Measurements from ENCODE around the gene CDH2. TPM values are rescaled to one million over a fixed set of nuclear protein-coding genes. Genes with fewer than 3 reads are reported as not detected.

Gene CDH2
- total RNA-seq, 1 experiment from 2014 or later = 34.0 TPM

- Histone ChIP-seq H3K4me1 (ENCODE audit: insufficient read depth, low read length) (peaks cover 44% of the 10 kb centered on the region), H3K79me2 (ENCODE audit: low read length) (peaks cover 24% of the 10 kb centered on the region; the same call in 1 of the 2 replicates), H3K4me3 (ENCODE audit: low read length) (no peak overlapping the region), H3K9me3 (ENCODE audit: low read length) (no peaks in the 10 kb centered on the region), H3K4me2 (ENCODE audit: low read length) (peak overlapping the region; percentile 23; the same call in 1 of the 2 replicates), H3F3A (ENCODE audit: low read length, unreplicated experiment) (no peaks in the 10 kb centered on the region), H3K27ac (ENCODE audit: low read length) (no peak overlapping the region), H3K9me2 (replicated peaks; ENCODE audit: low read length) (no peaks in the 10 kb centered on the region), H2AFZ (ENCODE audit: low read length) (no peak overlapping the region), H3K9ac (ENCODE audit: low read length) (no peak overlapping the region), H3K27me3 (ENCODE audit: low read length) (no peaks in the 10 kb centered on the region), H4K20me1 (ENCODE audit: low read length) (no peaks in the 10 kb centered on the region), H3K36me3 (ENCODE audit: low read depth, low read length) (no peaks in the 10 kb centered on the region)
- ChIA-PET POLR2A (ENCODE audit: unreplicated experiment) (interaction anchor here (0.7 kb wide), 1 partner anchor 14 kb away, joined by 4 read pairs; no protein-coding TSS in a partner anchor), CTCF (no interaction called here)
- BruUV-seq (replicated peaks) = no TSS peak
- ATAC-seq = no peak
- TF ChIP-seq CTCF (conservative IDR thresholded peaks at IDR 0.05; ENCODE audit: low read depth, low read length) = no peak
- DNase-seq = no peak
- intact Hi-C loops (cut with micrococcal nuclease) = loop anchor here (10.0 kb wide), 1 partner anchor 298 kb away; no protein-coding TSS in a partner anchor
Observed at GRCh38 chr18:28127228-28127627, 49.7 kb downstream of the CDH2 start.

GRCh38 chr18:28126768-28127167, 50.2 kb downstream of the CDH2 start:
- Histone ChIP-seq H3F3A (ENCODE audit: low read length, unreplicated experiment) (no peaks in the 10 kb centered on the region), H3K9ac (ENCODE audit: low read length) (no peak overlapping the region), H3K4me3 (ENCODE audit: low read length) (no peak overlapping the region), H3K4me1 (ENCODE audit: insufficient read depth, low read length) (peaks cover 44% of the 10 kb centered on the region), H3K9me2 (replicated peaks; ENCODE audit: low read length) (no peaks in the 10 kb centered on the region), H3K36me3 (ENCODE audit: low read depth, low read length) (no peaks in the 10 kb centered on the region), H2AFZ (ENCODE audit: low read length) (no peak overlapping the region), H4K20me1 (ENCODE audit: low read length) (no peaks in the 10 kb centered on the region), H3K79me2 (ENCODE audit: low read length) (peaks cover 28% of the 10 kb centered on the region; the same call in 1 of the 2 replicates), H3K4me2 (ENCODE audit: low read length) (no peak overlapping the region), H3K9me3 (ENCODE audit: low read length) (no peaks in the 10 kb centered on the region), H3K27ac (ENCODE audit: low read length) (no peak overlapping the region), H3K27me3 (ENCODE audit: low read length) (no peaks in the 10 kb centered on the region)
- BruUV-seq (replicated peaks) = no TSS peak
- intact Hi-C loops (cut with micrococcal nuclease) = loop anchor here (10.0 kb wide), 1 partner anchor 298 kb away; no protein-coding TSS in a partner anchor
- ChIA-PET CTCF (no interaction called here), POLR2A (ENCODE audit: unreplicated experiment) (no interaction called here)
- TF ChIP-seq EZH2phosphoT487 (IDR thresholded peaks at IDR 0.05; ENCODE audit: borderline replicate concordance, low read length) (no peak), EZH2 (IDR thresholded peaks at IDR 0.05; ENCODE audit: low read length, unreplicated experiment) (no peak), CTCF (conservative IDR thresholded peaks at IDR 0.05; ENCODE audit: low read depth, low read length) (no peak)
- no peak for DNase-seq
- no peak for ATAC-seq

GRCh38 chr18:28125051-28125450, 51.9 kb downstream of the CDH2 start:
- H3K4me1 ChIP-seq (ENCODE audit: insufficient read depth, low read length) = peaks cover 44% of the 10 kb centered on the region

More at GRCh38 chr18:28125051-28125450, 51.9 kb downstream of the CDH2 start:
- BruUV-seq (replicated peaks) = no TSS peak
- no peaks in the 10 kb centered on the region for H4K20me1 ChIP-seq (ENCODE audit: low read length)
- DNase-seq (peak; percentile 71), ATAC-seq (peak; percentile 48; the same call in 1 of the 2 replicates)
- H3K4me3 ChIP-seq (ENCODE audit: low read length) = no peak overlapping the region
- H3K4me2 ChIP-seq (ENCODE audit: low read length) = peak overlapping the region; percentile 2
- TF ChIP-seq EZH2phosphoT487 (IDR thresholded peaks at IDR 0.05; ENCODE audit: borderline replicate concordance, low read length) (no peak), CTCF (conservative IDR thresholded peaks at IDR 0.05; ENCODE audit: low read depth, low read length) (no peak), EZH2 (IDR thresholded peaks at IDR 0.05; ENCODE audit: low read length, unreplicated experiment) (no peak)
- ChIA-PET POLR2A (ENCODE audit: unreplicated experiment) (no interaction called here), CTCF (no interaction called here)
- no peaks in the 10 kb centered on the region for H3F3A ChIP-seq (ENCODE audit: low read length, unreplicated experiment)
- H3K36me3 ChIP-seq (ENCODE audit: low read depth, low read length) = no peaks in the 10 kb centered on the region
- H3K9ac ChIP-seq (ENCODE audit: low read length) = no peak overlapping the region
- peaks cover 28% of the 10 kb centered on the region; the same call in 1 of the 2 replicates for H3K79me2 ChIP-seq (ENCODE audit: low read length)
- peak overlapping the region; percentile 32 for H3K27ac ChIP-seq (ENCODE audit: low read length)
- intact Hi-C loops (cut with micrococcal nuclease) = loop anchor here (10.0 kb wide), 1 partner anchor 300 kb away; no protein-coding TSS in a partner anchor
- no peak overlapping the region for H2AFZ ChIP-seq (ENCODE audit: low read length)
- H3K9me2 ChIP-seq (replicated peaks; ENCODE audit: low read length) = no peaks in the 10 kb centered on the region
- H3K27me3 ChIP-seq (ENCODE audit: low read length) = no peaks in the 10 kb centered on the region
- no peaks in the 10 kb centered on the region for H3K9me3 ChIP-seq (ENCODE audit: low read length)

Data from PC-3 (cell line).